H9 (cell line): ENCODE measurements around the gene RERE. TPM values are rescaled to one million over a fixed set of nuclear protein-coding genes. Genes with fewer than 3 reads are reported as not detected.
A peak's percentile ranks its signal among the peaks of the same experiment; 100 is the strongest.

ENCODE experiments used
- DNase-seq: peaks from one replicate; pipeline ENCODE4 v3.0.0-alpha.2; 2017
- H2AFZ ChIP-seq: one replicate; pipeline ENCODE4 v1.6.1; 2013; ENCODE audit warnings: mild to moderate bottlenecking, low read length, control low read depth, moderate library complexity
- H2AK5ac ChIP-seq: 2 replicates; pipeline ENCODE4 v1.6.1; 2013; ENCODE audit warnings: low read length, control low read depth, mixed read lengths; ENCODE audit not compliant: insufficient read length
- H2BK120ac ChIP-seq: one replicate; pipeline ENCODE4 v1.6.1; 2013; ENCODE audit warnings: low read depth, mild to moderate bottlenecking, low read length, control low read depth, inconsistent platforms; ENCODE audit not compliant: poor library complexity, severe bottlenecking
- H2BK12ac ChIP-seq: 2 replicates; pipeline ENCODE4 v1.6.1; 2013; ENCODE audit warnings: low read length, control low read depth, mixed read lengths, low read depth; ENCODE audit not compliant: insufficient read length
- H2BK15ac ChIP-seq: 2 replicates; pipeline ENCODE4 v1.6.1; 2013; ENCODE audit warnings: low read depth, low read length, control low read depth
- H2BK20ac ChIP-seq: one replicate; pipeline ENCODE4 v1.6.1; 2013; ENCODE audit warnings: low read depth, mild to moderate bottlenecking, low read length, control low read depth, inconsistent platforms; ENCODE audit not compliant: poor library complexity, severe bottlenecking
- H2BK5ac ChIP-seq: 2 replicates; pipeline ENCODE4 v1.6.1; 2013; ENCODE audit warnings: low read length, control low read depth, mixed read lengths; ENCODE audit not compliant: insufficient read length
- H3K14ac ChIP-seq: 2 replicates; pipeline ENCODE4 v1.6.1; 2013; ENCODE audit warnings: low read length, control low read depth; ENCODE audit not compliant: insufficient read depth
- H3K18ac ChIP-seq: 2 replicates; pipeline ENCODE4 v1.6.1; 2013; ENCODE audit warnings: low read depth, mild to moderate bottlenecking, mixed read lengths, low read length, control low read depth; ENCODE audit not compliant: insufficient read length
- H3K23ac ChIP-seq: 2 replicates; pipeline ENCODE4 v1.6.1; 2013; ENCODE audit warnings: low read length, control low read depth, mixed read lengths, low read depth; ENCODE audit not compliant: insufficient read length
- H3K23me2 ChIP-seq: 2 replicates; pipeline ENCODE4 v1.6.1; 2013; ENCODE audit warnings: low read depth, mild to moderate bottlenecking, mixed read lengths, low read length, control low read depth; ENCODE audit not compliant: insufficient read length, poor library complexity, severe bottlenecking
- H3K27ac ChIP-seq: 2 replicates; pipeline ENCODE4 v1.5.1; 2013; ENCODE audit warnings: low read length, control low read depth, mixed read lengths, low read depth; ENCODE audit not compliant: insufficient read length
- H3K27me3 ChIP-seq: 2 replicates; pipeline ENCODE4 v1.6.1; 2013; ENCODE audit warnings: low read length, control low read depth, inconsistent platforms; ENCODE audit not compliant: insufficient read depth
- H3K4ac ChIP-seq: 2 replicates; pipeline ENCODE4 v1.6.1; 2013; ENCODE audit warnings: low read depth, mild to moderate bottlenecking, control low read depth, inconsistent platforms, low read length, moderate library complexity
- H3K4me1 ChIP-seq: 2 replicates; pipeline ENCODE4 v1.6.1; 2013; ENCODE audit warnings: low read length, control low read depth, inconsistent platforms; ENCODE audit not compliant: insufficient read depth
- H3K4me2 ChIP-seq: 2 replicates; pipeline ENCODE4 v1.6.1; 2013; ENCODE audit warnings: low read length, control low read depth, mixed read lengths; ENCODE audit not compliant: insufficient read length, insufficient read depth
- H3K56ac ChIP-seq: 2 replicates; pipeline ENCODE4 v1.6.1; 2013; ENCODE audit warnings: low read depth, mild to moderate bottlenecking, mixed read lengths, low read length, control low read depth; ENCODE audit not compliant: insufficient read length
- H3K79me1 ChIP-seq: 2 replicates; pipeline ENCODE4 v1.6.1; 2013; ENCODE audit warnings: low read depth, mild to moderate bottlenecking, moderate library complexity, low read length, control low read depth, inconsistent platforms; ENCODE audit not compliant: insufficient read depth, poor library complexity, severe bottlenecking
- H3K79me2 ChIP-seq: 2 replicates; pipeline ENCODE4 v1.6.1; 2013; ENCODE audit warnings: low read length, control low read depth, inconsistent platforms; ENCODE audit not compliant: insufficient read depth
- H3K9ac ChIP-seq: 2 replicates; pipeline ENCODE4 v1.6.1; 2013; ENCODE audit warnings: low read length, control low read depth, mixed read lengths; ENCODE audit not compliant: insufficient read length; ENCODE audit errors: extremely low read depth
- H3K9me3 ChIP-seq: one replicate; pipeline ENCODE4 v1.6.1; 2013; ENCODE audit warnings: low read depth, low read length, inconsistent platforms; ENCODE audit not compliant: control insufficient read depth
- H3T11ph ChIP-seq: one replicate; pipeline ENCODE4 v1.6.1; 2013; ENCODE audit warnings: mild to moderate bottlenecking, low read length, control low read depth, inconsistent platforms
- H4K20me1 ChIP-seq: one replicate; pipeline ENCODE4 v1.6.1; 2013; ENCODE audit not compliant: control insufficient read depth, insufficient read length, insufficient read depth
- H4K5ac ChIP-seq: 2 replicates; pipeline ENCODE4 v1.6.1; 2013; ENCODE audit warnings: low read depth, mild to moderate bottlenecking, mixed read lengths, low read length, control low read depth; ENCODE audit not compliant: insufficient read length
- H4K8ac ChIP-seq: replicated peaks from 2 replicates; pipeline ENCODE4 v1.6.1; 2013; ENCODE audit warnings: low read length, control low read depth, mixed read lengths, low read depth; ENCODE audit not compliant: insufficient read length
- H4K91ac ChIP-seq: 2 replicates; pipeline ENCODE4 v1.6.1; 2013; ENCODE audit warnings: low read depth, mild to moderate bottlenecking, moderate library complexity, mixed read lengths, low read length, control low read depth; ENCODE audit not compliant: insufficient read length
- H3K27ac Mint-ChIP-seq, 3 experiments: 2 replicates in 2 of 3; 3 replicates in 1 of 3; pipeline ENCODE4 v1.8.0; 2020 to 2021; ENCODE audit warnings: mixed read lengths in 3 of 3, mild to moderate bottlenecking in 1 of 3, moderate library complexity in 1 of 3
- H3K27me3 Mint-ChIP-seq: 2 replicates; pipeline ENCODE4 v1.8.0; 2021; ENCODE audit warnings: low read depth, mild to moderate bottlenecking, moderate library complexity, mixed read lengths
- H3K36me3 Mint-ChIP-seq, 3 experiments: 2 replicates in 2 of 3; 3 replicates in 1 of 3; pipeline ENCODE4 v1.8.0; 2020 to 2021; ENCODE audit warnings: low read depth in 3 of 3, mixed read lengths in 3 of 3; ENCODE audit not compliant: insufficient read depth in 1 of 3
- H3K4me1 Mint-ChIP-seq, 2 experiments: 2 replicates each; pipeline ENCODE4 v1.8.0; 2020; ENCODE audit warnings: mixed read lengths in 2 of 2
- H3K4me3 Mint-ChIP-seq, 2 experiments: 2 replicates in 1 of 2; 3 replicates in 1 of 2; pipeline ENCODE4 v1.8.0; 2020 to 2021; ENCODE audit warnings: mild to moderate bottlenecking in 2 of 2, mixed read lengths in 2 of 2, moderate library complexity in 1 of 2
- H3K9me3 Mint-ChIP-seq, 2 experiments: 2 replicates in 1 of 2; 3 replicates in 1 of 2; pipeline ENCODE4 v1.8.0; 2020; ENCODE audit warnings: mild to moderate bottlenecking in 2 of 2, mixed read lengths in 2 of 2, moderate library complexity in 1 of 2
- CTCF ChIP-seq: fragments of 200-600 bp; sonication (generic); conservative IDR thresholded peaks from 3 replicates; pipeline ENCODE4 v1.8.0; 2021; ENCODE audit warnings: antibody characterized with exemption, mild to moderate bottlenecking
- WGBS: extraction: QIAGEN DNeasy Blood & Tissue Kit; methylation state at CpG from one replicate; pipeline ENCODE4 v1.1.7; 2013; ENCODE audit warnings: missing lambda C conversion rate, low lambda C conversion rate, mixed read lengths; ENCODE audit not compliant: insufficient read length; ENCODE audit errors: extremely low coverage; 5-methylcytosine and 5-hydroxymethylcytosine counted together
- total RNA-seq: library from RNA; stranded (reverse); gene quantifications from 2 replicates; pipeline ENCODE4 v1.2.1, GENCODE V29; 2021

Gene RERE
- total RNA-seq, 1 experiment from 2014 or later = 103 TPM

GRCh38 chr1:8547791-8548190 is 269.6 kb downstream of the RERE start:
- no peaks in the 10 kb centered on the region; the same call in 1 of the 2 replicates for H3K4me1 ChIP-seq
- no peak overlapping the region for H2BK12ac ChIP-seq
- no peak for TF ChIP-seq CTCF
- no peaks in the 10 kb centered on the region for H3K23me2 ChIP-seq
- no peaks in the 10 kb centered on the region for H3K9me3 ChIP-seq
- no peak overlapping the region for H3T11ph ChIP-seq
- no peaks in the 10 kb centered on the region for H3K27me3 ChIP-seq
- H4K91ac ChIP-seq = no peak overlapping the region
- H3K23ac ChIP-seq = no peak overlapping the region
- H3K4me1 Mint-ChIP-seq = peaks cover 21 to 24% of the 10 kb centered on the region in 2 experiments
- H2BK20ac ChIP-seq = no peak overlapping the region
- no peaks in the 10 kb centered on the region for H3K27me3 Mint-ChIP-seq
- H2BK5ac ChIP-seq = no peak overlapping the region
- WGBS = no CpG with 5 or more reads among the region's 4 CpGs
- H4K8ac ChIP-seq = no peak overlapping the region
- no peak overlapping the region for H3K56ac ChIP-seq
- no peak overlapping the region for H4K5ac ChIP-seq
- H3K18ac ChIP-seq = no peak overlapping the region
- no peak overlapping the region for H2AK5ac ChIP-seq
- peaks cover 3% of the 10 kb centered on the region for H4K20me1 ChIP-seq
- no peak overlapping the region for H3K14ac ChIP-seq
- H3K4me3 Mint-ChIP-seq = no peak overlapping the region
- no peak overlapping the region for H2BK120ac ChIP-seq
- no peak for DNase-seq
- no peak overlapping the region for H3K27ac ChIP-seq
- no peak overlapping the region for H3K9ac ChIP-seq
- no peaks in the 10 kb centered on the region for H3K79me1 ChIP-seq
- H2AFZ ChIP-seq = no peak overlapping the region
- peaks cover 4% of the 10 kb centered on the region; the same call in 1 of the 2 replicates for H3K79me2 ChIP-seq
- peak overlapping the region in 2 of 3 experiments; percentile 21 to 73; a peak in 3 of 7 replicates for H3K27ac Mint-ChIP-seq
- H3K36me3 Mint-ChIP-seq = peaks cover 10 to 31% (median 16%) of the 10 kb centered on the region in 3 experiments; a peak in 5 of 7 replicates
- no peaks in the 10 kb centered on the region for H3K9me3 Mint-ChIP-seq
- H3K4me2 ChIP-seq = no peak overlapping the region
- no peak overlapping the region for H2BK15ac ChIP-seq
- no peak overlapping the region for H3K4ac ChIP-seq
